PC-3 (cell line): ENCODE measurements around the gene ATF7.

Experiments used
- EZH2 ChIP-seq: fragments of 300-600 bp; sonication (generic); IDR thresholded peaks from one replicate; pipeline ENCODE4 v1.6.1; 2017; ENCODE audit warnings: antibody characterized with exemption, mild to moderate bottlenecking, low read length; ENCODE audit not compliant: unreplicated experiment
- EZH2phosphoT487 ChIP-seq: fragments of 300-600 bp; sonication (generic); IDR thresholded peaks from 2 replicates; pipeline ENCODE4 v1.6.1; 2018; ENCODE audit warnings: mild to moderate bottlenecking, antibody characterized with exemption, low read length, borderline replicate concordance
- TF ChIP-seq, protein P1 (sequence below): fragments of 300-600 bp; sonication (generic); conservative IDR thresholded peaks from 2 replicates; pipeline ENCODE4 v1.5.1; 2017; ENCODE audit warnings: antibody characterized with exemption, low read depth, mild to moderate bottlenecking, low read length

DNA sequence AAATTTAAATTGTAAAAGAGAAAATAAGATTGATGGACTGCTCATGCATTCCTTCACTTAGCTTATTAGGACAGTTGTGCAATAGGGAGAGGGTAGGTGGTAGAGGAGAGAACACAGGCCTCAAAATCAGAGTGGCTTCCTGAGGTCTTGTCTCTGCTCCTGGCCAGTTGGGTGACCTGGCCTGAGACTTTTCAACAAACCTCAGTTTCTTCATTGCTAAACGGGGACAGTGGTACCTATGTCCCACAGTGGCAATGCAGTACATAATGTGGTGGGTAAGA is 129.5 kb downstream of the ATF7 start:
- TF ChIP-seq, protein P1, sequence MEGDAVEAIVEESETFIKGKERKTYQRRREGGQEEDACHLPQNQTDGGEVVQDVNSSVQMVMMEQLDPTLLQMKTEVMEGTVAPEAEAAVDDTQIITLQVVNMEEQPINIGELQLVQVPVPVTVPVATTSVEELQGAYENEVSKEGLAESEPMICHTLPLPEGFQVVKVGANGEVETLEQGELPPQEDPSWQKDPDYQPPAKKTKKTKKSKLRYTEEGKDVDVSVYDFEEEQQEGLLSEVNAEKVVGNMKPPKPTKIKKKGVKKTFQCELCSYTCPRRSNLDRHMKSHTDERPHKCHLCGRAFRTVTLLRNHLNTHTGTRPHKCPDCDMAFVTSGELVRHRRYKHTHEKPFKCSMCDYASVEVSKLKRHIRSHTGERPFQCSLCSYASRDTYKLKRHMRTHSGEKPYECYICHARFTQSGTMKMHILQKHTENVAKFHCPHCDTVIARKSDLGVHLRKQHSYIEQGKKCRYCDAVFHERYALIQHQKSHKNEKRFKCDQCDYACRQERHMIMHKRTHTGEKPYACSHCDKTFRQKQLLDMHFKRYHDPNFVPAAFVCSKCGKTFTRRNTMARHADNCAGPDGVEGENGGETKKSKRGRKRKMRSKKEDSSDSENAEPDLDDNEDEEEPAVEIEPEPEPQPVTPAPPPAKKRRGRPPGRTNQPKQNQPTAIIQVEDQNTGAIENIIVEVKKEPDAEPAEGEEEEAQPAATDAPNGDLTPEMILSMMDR, result no peak
- no peak for TF ChIP-seq EZH2
- no peak for TF ChIP-seq EZH2phosphoT487
